IPS DF 19.7 (cell line): Measurements from ENCODE around the gene SNAPC1.

Source experiments
- DNase-seq: peaks from one replicate; pipeline ENCODE4 v3.0.0-alpha.2; 2013; ENCODE audit warnings: low read depth, low spot score

The SNAPC1 gene

DNA sequence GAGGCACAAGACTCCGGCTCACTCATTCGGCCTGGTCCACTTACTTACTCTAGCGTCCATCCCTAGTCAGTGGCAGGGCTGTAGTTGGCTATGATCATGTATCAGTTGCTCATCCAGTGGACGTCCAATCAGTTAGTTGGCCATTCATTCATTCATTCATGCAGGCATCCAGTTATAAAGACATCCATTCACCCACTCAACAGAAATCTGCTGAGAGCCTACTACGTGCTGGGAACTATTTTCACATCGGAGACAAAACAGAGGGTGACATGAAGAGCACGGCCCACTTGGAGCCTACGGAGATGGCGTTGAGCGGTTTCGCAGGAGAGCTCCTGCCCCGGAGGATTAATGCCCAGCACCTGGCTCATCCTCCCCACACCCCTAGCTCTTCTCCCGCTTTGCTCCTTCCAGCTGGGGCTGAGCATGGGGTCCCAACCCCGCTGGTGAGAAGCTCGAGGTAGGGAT, 49.7 kb downstream of the SNAPC1 start:
- DNase-seq, result no peak

DNA sequence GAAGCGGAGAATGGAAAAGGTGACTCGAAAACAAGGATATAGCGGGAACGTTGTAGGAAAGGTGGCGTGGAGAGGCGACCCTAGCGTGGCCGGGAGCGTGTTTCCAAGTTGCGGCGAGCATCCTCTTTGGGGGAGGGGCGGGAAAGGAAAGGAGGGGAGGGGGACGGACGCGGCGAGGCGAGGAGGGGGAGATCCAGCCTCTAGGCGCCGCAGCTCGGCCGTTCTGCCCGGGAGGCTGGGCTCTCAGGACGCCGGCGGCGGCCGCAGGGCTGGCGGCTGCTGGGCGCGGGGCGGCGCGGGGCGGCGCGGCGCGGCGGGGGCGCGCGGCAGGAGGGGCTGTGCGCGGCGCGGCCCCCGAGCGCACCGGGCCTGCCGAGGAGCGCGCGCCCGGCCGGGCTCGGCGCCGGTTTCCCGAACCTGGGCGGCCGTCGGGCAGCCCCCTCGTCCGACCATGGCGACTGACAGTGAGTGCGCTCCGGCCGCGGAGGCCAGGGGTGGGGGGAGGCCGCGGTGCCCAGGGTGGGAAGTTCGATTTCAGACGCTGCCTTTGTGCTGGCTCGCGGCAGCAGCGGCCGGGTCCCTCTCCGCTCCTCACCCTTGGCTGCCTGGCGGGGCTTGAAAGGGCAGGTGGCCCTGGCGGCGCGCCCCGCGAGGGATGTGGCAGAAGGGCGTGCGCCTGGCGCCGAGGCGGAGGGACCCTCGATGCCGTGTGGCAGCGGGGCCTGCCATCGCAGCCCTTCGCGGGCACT, 50.3 kb downstream of the SNAPC1 start, which contains the start of gene SYT16:
TSS of gene SYT16 (plus strand) at position 357 of the 749 bp plus-strand sequence.
- DNase-seq, result no peak

GRCh38 chr14:61813096-61813606, 50.9 kb downstream of the SNAPC1 start:
- no peak for DNase-seq

- DNase-seq, result no peak
These were observed 60.2 kb downstream of the SNAPC1 start for GRCh38 chr14:61822458-61822857.

- DNase-seq, result no peak
These were observed 70.6 kb downstream of the SNAPC1 start for GRCh38 chr14:61832783-61833182.

DNA sequence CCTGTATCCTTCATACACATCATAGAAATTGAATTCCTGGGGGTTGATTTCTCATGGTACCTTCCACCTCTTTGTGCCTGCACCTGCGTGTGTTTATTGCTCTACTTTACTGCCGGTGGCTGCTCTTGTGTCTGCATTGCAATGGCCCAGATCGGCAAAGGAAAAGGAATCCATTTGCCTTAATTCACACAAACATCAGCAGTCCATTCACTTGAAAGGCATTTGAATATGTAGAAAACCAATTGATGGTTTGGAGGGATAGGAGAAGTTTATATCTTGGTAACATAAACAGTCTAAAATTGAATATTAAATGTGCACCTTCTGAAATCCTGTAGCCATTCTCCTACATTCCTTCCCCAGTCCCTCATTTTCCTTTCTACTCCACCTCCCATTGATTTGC, 74.0 kb downstream of the SNAPC1 start:
- DNase-seq, result no peak

DNA sequence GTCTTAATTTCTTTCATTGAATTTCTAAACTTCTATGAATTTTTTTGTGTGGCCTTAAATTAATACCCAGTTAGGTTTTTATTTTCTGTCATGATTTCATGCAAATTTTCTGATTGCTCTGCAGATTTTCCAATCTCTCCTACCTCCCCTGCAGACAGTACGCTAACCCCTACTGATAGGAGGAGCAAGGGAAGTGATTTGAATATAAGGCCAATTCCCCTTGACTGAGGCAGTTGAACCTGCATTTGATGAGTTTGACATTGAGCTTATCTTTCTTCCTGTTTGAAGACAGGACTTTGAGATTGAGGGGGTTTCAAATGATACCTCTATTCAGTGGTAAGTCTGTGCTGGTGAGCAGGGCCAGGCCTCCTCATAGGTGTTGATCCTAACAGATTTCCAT, 74.6 kb downstream of the SNAPC1 start:
- DNase-seq, result no peak

- no peak for DNase-seq
These were observed 75.4 kb downstream of the SNAPC1 start for GRCh38 chr14:61837336-61838229.

DNA sequence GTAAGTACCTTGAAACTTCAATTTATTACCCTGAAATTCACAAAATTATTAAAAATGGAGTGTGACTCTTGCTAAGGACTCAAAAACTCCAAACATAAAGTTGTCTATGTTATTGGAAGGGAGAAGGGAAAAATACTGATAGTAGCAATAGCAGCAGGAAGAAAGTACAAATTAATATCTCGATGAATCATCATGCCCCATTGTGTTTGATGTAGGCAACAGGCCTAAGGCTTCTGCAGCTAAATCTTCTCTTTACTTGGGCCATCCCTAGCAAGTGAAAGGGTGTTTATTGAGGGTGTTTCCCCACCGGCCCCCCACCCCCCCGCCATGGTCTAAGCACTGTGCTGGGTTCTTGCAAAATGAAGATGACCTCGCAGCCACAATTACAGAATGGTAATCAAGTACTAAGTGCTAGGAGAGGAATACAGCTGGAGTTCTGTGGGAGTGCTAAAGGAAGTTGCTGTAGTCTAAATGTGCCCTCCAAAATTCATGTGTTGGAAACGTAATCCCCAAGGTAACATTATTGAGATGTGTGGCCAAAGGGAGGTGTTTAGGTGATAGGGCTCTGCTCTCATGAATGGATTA, 76.5 kb downstream of the SNAPC1 start:
- no peak for DNase-seq

GRCh38 chr14:61839507-61839906, 77.3 kb downstream of the SNAPC1 start:
- no peak for DNase-seq

DNA sequence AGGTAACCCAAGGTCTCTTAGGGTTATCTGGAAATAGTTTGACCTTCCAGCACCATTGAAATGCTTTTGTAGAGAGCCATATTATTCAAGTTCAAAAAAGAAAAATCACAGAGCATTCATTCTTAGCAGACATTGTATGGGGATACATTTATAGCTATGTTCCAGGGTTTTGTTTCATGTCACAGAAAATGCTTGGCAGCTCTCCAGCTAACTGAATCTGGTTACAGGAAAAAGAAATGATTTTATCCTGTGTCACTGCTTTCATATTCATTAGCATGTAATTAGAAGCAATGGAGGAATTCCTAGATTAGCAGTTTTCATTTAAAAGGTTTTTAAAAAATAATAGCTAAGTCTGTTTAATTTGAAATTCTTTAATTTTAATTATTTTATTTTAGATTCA, 78.9 kb downstream of the SNAPC1 start:
- no peak for DNase-seq
